Stimulated activated CD4-positive, alpha-beta T cell treated with anti-CD3 and anti-CD28 coated beads, Interleukin-12 subunit alpha, Interleukin-12 subunit beta, amount 100 ng/mL, for 4 hours (primary cell): ENCODE measurements around the gene SLC25A42.
"Not testable (repeated sequence)": the region's sequence is repeated elsewhere in the genome, so short reads cannot be mapped to it uniquely, and the experiment has no call there.

ENCODE experiments used
- DNase-seq: peaks from one replicate; pipeline ENCODE4 v3.0.0-alpha.2; 2020

SLC25A42 gene

GRCh38 chr19:19106938-19107337 is 43.1 kb downstream of the SLC25A42 start:
- not testable (repeated sequence) for DNase-seq

GRCh38 chr19:19107654-19108053 is 43.9 kb downstream of the SLC25A42 start:
- DNase-seq, result no peak

GRCh38 chr19:19109601-19110000 is 45.8 kb downstream of the SLC25A42 start:
- DNase-seq, result no peak

GRCh38 chr19:19110410-19111135 is 46.8 kb downstream of the SLC25A42 start:
- DNase-seq, result peak; percentile 6

GRCh38 chr19:19111136-19111835 is 47.5 kb downstream of the SLC25A42 start:
- DNase-seq, result no peak

DNA sequence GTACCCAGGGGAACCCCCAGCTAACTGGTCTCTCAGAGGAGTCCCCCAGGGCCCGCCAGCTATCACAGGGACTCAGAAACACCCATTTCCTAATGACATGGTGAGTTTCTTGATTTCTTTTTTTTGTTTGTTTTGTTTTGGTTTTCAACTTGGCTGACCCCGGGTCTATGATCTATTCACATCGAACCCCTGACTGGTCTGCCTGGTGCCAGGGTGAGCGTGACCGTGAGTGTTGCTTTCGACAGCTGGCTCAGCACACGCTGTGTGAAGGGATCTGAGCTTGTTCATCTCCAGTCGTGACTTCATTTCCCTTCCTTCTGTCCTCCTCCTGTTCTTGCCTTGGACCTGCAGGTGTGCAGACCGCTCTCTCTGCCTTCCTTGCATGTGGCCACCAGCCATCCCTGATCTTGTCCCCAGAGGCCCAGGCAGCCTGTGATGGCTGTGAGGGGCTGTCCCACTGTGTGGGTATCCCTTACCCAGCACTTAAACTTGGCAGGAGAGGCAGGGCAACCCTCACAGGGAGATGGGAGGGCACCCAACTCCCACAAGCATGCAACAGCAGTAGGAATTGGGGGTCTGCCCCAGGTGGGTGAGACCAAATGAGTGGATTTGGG is 48.3 kb downstream of the SLC25A42 start:
- no peak for DNase-seq

- DNase-seq, result no peak
These were observed 49.3 kb downstream of the SLC25A42 start for GRCh38 chr19:19113040-19113626.

DNA sequence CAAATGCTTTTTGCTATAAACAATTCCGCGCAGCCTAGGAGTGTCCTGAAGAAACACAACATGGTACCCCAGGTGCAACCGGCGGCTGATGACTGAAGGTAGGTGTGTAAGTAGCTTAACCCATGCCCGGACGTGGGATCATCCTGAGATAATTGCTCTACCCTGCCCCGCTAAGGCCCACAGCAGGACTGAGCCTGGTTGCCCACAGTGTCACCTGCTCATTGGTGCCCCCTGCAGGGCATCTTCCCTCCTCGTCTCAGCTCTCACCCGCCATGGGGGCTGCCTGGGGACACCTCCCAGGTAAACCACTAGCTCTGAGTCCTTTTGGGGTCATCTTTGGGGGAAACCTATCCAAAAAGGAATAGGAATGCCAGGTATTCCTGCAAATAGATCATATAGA is 52.2 kb downstream of the SLC25A42 start:
- peak; percentile 49 for DNase-seq

DNA sequence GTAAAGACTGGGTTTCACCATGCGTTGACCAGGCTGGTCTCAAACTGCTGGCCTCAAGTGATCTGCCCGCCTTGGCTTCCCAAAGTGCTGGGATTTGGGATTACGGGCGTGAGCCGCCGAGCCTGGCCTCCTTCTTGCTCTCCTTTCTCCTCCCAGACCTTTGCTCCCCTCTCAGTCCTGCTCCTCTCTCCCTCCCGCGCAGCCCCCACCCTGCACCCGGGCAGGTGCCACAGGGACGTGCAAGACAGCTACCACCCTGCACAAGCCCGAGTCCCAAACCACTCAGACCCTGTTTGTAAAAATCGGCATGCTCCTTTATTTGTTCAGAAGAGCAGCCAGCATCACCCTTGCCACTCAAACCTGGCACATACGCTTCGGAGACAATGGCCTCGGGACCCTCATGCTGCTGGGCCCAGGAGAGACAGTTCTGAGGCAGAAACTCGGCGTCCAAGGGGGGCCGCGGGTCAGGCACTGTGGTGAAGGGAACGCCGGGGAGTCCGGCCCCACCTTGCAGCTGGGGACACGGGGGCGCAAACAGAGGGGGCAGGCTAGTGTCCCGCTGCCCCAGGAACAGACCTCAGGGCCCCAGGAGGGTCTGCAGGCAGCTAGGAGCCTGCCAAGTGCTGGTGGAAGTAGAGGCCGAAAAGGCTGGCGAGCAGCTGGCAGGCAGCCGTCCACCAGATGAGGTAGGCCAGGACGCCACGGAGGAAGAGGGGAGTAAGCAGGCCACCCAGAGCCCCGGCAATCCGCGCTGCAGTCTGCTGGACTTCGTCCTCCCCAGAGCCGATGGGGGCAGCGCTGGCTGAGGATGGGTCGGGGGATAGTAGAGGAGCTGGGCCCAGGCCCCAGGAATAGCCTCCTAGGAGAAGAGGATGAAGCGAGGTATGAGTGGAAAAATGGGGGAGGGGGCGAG is 55.8 kb downstream of the SLC25A42 start:
- DNase-seq, result no peak

GRCh38 chr19:19120308-19121231 is 56.8 kb downstream of the SLC25A42 start:
- DNase-seq, result no peak

DNA sequence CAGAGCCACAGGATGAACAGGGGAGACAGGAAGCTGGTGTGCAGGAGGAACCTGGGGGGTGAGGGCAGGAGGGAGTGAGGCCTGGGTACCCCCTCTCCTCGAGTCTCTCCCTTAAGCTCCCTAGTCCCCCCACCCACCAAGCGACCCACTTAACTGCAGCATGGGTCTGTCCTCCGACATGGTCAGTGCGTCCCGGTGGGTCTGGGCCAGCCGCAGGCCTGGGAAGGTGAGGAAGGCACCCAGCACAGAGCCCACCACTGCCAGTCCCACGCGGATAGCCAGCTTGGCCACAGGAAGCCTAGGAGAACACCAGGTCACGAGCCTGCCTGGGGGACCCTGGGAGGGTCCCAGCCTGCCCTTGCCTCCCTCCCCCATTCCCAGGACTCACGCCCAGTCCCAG is 57.6 kb downstream of the SLC25A42 start:
- DNase-seq, result no peak

DNA sequence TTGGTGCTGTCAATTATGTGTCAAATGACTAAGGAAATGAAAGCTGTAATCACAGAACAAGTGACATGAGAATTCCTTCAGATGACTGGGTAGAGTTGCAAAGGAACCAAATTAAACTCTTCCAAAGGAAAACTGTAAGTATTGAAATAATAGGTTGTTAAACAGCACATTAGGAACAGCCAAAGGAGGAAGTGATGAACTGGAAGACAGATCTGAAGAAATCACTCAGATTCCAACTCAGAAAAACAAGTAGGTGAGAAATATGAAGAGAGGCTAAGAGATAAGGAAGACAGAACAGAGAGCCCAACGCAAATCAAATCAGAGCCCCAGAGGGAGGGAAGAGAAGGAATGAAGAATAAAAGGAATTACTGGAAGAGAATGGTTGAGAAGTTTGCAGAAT is 59.1 kb downstream of the SLC25A42 start:
- no peak for DNase-seq

DNA sequence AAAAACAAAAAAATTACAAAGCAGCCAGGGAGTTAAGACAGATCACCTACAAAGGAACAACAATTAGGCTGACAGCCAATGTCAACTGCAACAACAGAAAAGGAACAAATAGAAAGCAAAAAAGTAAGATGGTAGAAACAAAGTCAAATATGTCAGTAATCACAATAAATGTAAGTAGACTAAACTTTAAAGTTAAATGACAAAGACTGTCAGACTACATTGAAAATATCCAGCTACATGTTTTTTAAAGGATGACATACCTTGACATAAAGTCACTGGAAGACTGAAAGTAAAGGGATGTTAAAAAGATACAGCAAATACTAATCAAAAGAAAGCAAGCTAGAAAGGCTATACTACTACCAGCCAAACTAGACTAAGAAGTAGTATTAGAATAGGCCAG is 59.6 kb downstream of the SLC25A42 start:
- DNase-seq, result no peak

GRCh38 chr19:19126102-19126501 is 62.3 kb downstream of the SLC25A42 start:
- DNase-seq, result no peak

GRCh38 chr19:19131989-19132388 is 68.2 kb downstream of the SLC25A42 start:
- no peak for DNase-seq

- no peak for DNase-seq
These were observed 69.1 kb downstream of the SLC25A42 start for GRCh38 chr19:19132912-19133311.

DNA sequence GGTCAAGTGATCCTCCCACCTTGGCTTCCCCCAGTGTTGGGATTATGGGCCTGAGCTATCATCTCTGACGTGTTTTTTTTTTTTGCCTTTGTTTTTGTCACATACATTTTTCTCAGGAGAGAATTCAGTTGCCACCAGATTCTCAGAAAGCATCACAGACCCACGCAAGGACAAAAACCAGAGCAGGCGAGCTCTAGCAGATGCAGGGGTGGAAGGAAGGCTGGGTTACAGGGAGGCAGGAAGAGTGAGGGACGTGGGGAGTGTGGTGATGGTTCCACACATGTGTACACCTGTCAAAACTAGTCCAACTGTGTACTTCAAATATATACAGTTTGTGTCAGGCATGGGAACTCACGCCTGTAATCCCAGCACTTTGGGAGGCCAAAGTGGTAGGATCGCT is 70.2 kb downstream of the SLC25A42 start:
- no peak for DNase-seq

DNA sequence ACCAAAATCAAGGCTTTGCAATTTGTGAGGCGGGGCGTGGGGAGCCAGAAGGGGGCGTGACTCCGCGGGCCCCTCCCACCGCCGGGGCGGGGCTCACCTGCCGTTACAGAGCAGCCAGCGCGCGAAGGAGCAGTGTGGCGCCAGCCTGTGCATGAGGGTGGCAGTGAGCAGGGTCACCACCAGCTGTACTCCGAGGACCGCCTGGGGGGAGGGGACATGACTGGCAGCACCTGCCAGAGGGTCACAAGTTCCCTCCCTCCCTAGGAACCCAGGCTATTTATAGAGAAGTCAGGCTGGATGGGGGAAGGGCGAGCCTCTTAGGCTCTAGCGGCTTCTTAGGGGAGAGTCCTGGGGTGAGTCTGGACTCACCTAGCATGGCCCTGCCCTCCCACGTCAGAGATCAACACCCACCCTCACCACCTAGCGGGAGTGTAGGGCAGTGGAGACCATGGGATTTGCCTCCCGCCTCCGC is 70.9 kb downstream of the SLC25A42 start:
- peak; percentile 45 for DNase-seq

- DNase-seq, result not testable (repeated sequence)
These were observed 71.9 kb downstream of the SLC25A42 start for GRCh38 chr19:19135713-19136112.

DNA sequence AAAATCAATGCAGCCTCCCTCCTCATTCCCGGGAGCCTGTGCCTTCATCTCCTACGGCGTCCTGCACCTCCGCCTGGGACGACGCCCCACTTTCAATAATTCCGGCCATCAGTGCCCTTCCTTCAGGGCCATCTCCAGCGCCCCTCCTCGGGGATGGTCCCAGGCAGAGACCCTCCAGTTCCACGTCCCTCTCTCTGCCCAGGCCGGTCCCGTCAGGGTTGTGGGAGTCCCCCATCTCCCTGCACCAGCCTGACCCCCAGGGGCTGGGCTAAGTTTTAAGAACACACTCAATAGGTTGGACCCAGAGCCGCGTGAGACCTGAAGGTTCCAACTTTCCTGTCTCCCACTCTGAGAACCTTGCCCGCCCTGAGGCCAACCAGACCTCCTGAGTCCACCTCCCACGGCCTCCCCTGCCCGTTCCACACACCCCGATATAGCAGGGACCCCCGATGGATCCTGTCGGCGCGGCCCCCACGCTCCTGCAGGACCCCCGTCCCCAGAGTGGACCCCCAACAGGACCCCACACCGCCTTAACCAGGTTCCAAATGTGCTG is 73.8 kb downstream of the SLC25A42 start:
- DNase-seq, result no peak
